Neural progenitor cell (in vitro differentiated cells): Measurements from ENCODE around the gene CCSER1.

Source experiments
- CTCF ChIP-seq: fragments of 200-600 bp; sonication (generic); IDR thresholded peaks from 2 replicates; pipeline ENCODE4 v1.5.1; 2017; ENCODE audit warnings: antibody characterized with exemption, mild to moderate bottlenecking
- EZH2 ChIP-seq: fragments of 200-600 bp; sonication (generic); IDR thresholded peaks from 2 replicates; pipeline ENCODE4 v1.6.1; 2017; ENCODE audit warnings: antibody characterized with exemption, mild to moderate bottlenecking, moderate library complexity
- EZH2phosphoT487 ChIP-seq: fragments of 200-600 bp; sonication (generic); IDR thresholded peaks from 2 replicates; pipeline ENCODE4 v1.6.1; 2017; ENCODE audit warnings: antibody characterized with exemption

- TF ChIP-seq CTCF (no peak), EZH2phosphoT487 (no peak), EZH2 (no peak)
Measured at GRCh38 chr4:90299373-90299772, 172.2 kb downstream of the CCSER1 start.
